Liver (tissue), 3 donors: ENCODE data around the gene FRMD4A.

Source experiments
- CTCF ChIP-seq: fragments of 150-350 bp; IDR thresholded peaks from 2 replicates; pipeline ENCODE4 v1.5.1; 2017; ENCODE audit warnings: improper control_type of control experiment, low read depth, low read length; ENCODE audit not compliant: missing input control
- GABPA ChIP-seq, 2 donors: IDR thresholded peaks in 1 of 2; conservative IDR thresholded peaks in 1 of 2; 2 replicates each; pipeline ENCODE4 v1.6.1; 2016; ENCODE audit warnings: antibody characterized with exemption in 2 of 2, mild to moderate bottlenecking in 1 of 2, moderate library complexity in 1 of 2
- HNF4A ChIP-seq, 2 donors: conservative IDR thresholded peaks; 2 replicates each; pipeline ENCODE4 v1.6.1; 2016; ENCODE audit warnings: antibody characterized with exemption in 2 of 2, mild to moderate bottlenecking in 2 of 2
- REST ChIP-seq: IDR thresholded peaks from 2 replicates; pipeline ENCODE4 v1.6.1; 2016; ENCODE audit warnings: antibody characterized with exemption, mild to moderate bottlenecking
- donor health status: healthy.
- donor health status: healthy.

GRCh38 chr10:14025283-14026189 is 305.2 kb downstream of the FRMD4A start:
- TF ChIP-seq CTCF = no peak
- TF ChIP-seq REST = no peak
- TF ChIP-seq GABPA (IDR thresholded peaks at IDR 0.05 in 1 of 2, conservative IDR thresholded peaks at IDR 0.05 in 1 of 2) = no peak
- TF ChIP-seq HNF4A (conservative IDR thresholded peaks at IDR 0.05) = no peak
